Stimulated activated CD4-positive, alpha-beta T cell treated with anti-CD3 and anti-CD28 coated beads, Interleukin-4, amount 100 ng/mL, for 48 hours (primary cell): ENCODE measurements around the gene SEC11A.
A peak's percentile ranks its signal among the peaks of the same experiment; 100 is the strongest.
"Not testable (repeated sequence)": the region's sequence is repeated elsewhere in the genome, so short reads cannot be mapped to it uniquely, and the experiment has no call there.

Experiments used
- DNase-seq, 2 donors: peaks; one replicate each; pipeline ENCODE4 v3.0.0-alpha.2; 2020; ENCODE audit warnings: low read depth in 2 of 2

Gene SEC11A

GRCh38 chr15:84737005-84737404 is 21.1 kb upstream of the SEC11A start:
- DNase-seq: no peak

- DNase-seq: peak in 1 of 2 donors; percentile 66
Observed at GRCh38 chr15:84736375-84736774, 20.4 kb upstream of the SEC11A start.

GRCh38 chr15:84735480-84736061 is 19.6 kb upstream of the SEC11A start:
- DNase-seq: not testable (repeated sequence)

GRCh38 chr15:84734794-84735479 is 19.0 kb upstream of the SEC11A start:
- DNase-seq: peak in 1 of 2 donors; percentile 72

- DNase-seq: no peak
Observed at GRCh38 chr15:84731774-84732173, 15.8 kb upstream of the SEC11A start.

GRCh38 chr15:84727429-84727828 is 11.5 kb upstream of the SEC11A start:
- DNase-seq: no peak

GRCh38 chr15:84725001-84725491 is 9.1 kb upstream of the SEC11A start:
- DNase-seq: no peak

GRCh38 chr15:84722628-84723027 is 6.7 kb upstream of the SEC11A start:
- no peak for DNase-seq

- DNase-seq: no peak
Observed at GRCh38 chr15:84721371-84721770, 5.4 kb upstream of the SEC11A start.

- peak in 1 of 2 donors; percentile 59 for DNase-seq
Observed at GRCh38 chr15:84715441-84716035, 401 bp downstream of the SEC11A start.

- DNase-seq: no peak
Observed at GRCh38 chr15:84714821-84715220, 1.1 kb downstream of the SEC11A start.

- no peak for DNase-seq
Observed at GRCh38 chr15:84714372-84714771, 1.6 kb downstream of the SEC11A start.

- DNase-seq: no peak
Observed at GRCh38 chr15:84703808-84704207, 12.1 kb downstream of the SEC11A start.

GRCh38 chr15:84702961-84703482 is 12.9 kb downstream of the SEC11A start:
- DNase-seq: no peak

- no peak for DNase-seq
Observed at GRCh38 chr15:84699538-84700191, 16.3 kb downstream of the SEC11A start.

- DNase-seq: no peak
Observed at GRCh38 chr15:84697236-84697990, 18.5 kb downstream of the SEC11A start.

GRCh38 chr15:84696757-84697156 is 19.2 kb downstream of the SEC11A start:
- DNase-seq: no peak

GRCh38 chr15:84690342-84690741 is 25.6 kb downstream of the SEC11A start:
- DNase-seq: no peak

GRCh38 chr15:84689858-84690257 is 26.1 kb downstream of the SEC11A start:
- DNase-seq: no peak

- DNase-seq: not testable (repeated sequence)
Observed at GRCh38 chr15:84686446-84686845, 29.5 kb downstream of the SEC11A start.

- no peak for DNase-seq
Observed at GRCh38 chr15:84685304-84685703, 30.6 kb downstream of the SEC11A start.

- no peak for DNase-seq
Observed at GRCh38 chr15:84684092-84684491, 31.8 kb downstream of the SEC11A start.
